Ureter (tissue), 1 donor: ENCODE results near the gene VOPP1. TPM values are rescaled to one million over a fixed set of nuclear protein-coding genes. Genes with fewer than 3 reads are reported as not detected.
"Not testable (repeated sequence)": the region's sequence is repeated elsewhere in the genome, so short reads cannot be mapped to it uniquely, and the experiment has no call there.

Experiments
- DNase-seq: peaks from one replicate; pipeline ENCODE4 v3.0.0-alpha.2; 2020; ENCODE audit warnings: low spot score
- total RNA-seq: library from RNA; stranded (reverse); gene quantifications from one replicate; pipeline ENCODE4 v1.2.4, GENCODE V29; 2023
- donor health status: DM: yes; HTN: yes; CAD: no.

Gene VOPP1
- total RNA-seq, 1 donor from 2014 or later: 47.1 TPM

- DNase-seq: no peak
Observed at GRCh38 chr7:55488216-55488615, 84.1 kb downstream of the VOPP1 start.

GRCh38 chr7:55486991-55487390 lies 85.3 kb downstream of the VOPP1 start:
- no peak for DNase-seq

- DNase-seq: no peak
Observed at GRCh38 chr7:55486192-55486590, 86.1 kb downstream of the VOPP1 start.

- DNase-seq: no peak
Observed at GRCh38 chr7:55485501-55486191, 86.7 kb downstream of the VOPP1 start.

- DNase-seq: no peak
Observed at GRCh38 chr7:55484834-55485233, 87.5 kb downstream of the VOPP1 start.

GRCh38 chr7:55484241-55484640 lies 88.1 kb downstream of the VOPP1 start:
- DNase-seq: no peak

GRCh38 chr7:55483046-55483445 lies 89.3 kb downstream of the VOPP1 start:
- no peak for DNase-seq

- no peak for DNase-seq
Observed at GRCh38 chr7:55481155-55481554, 91.1 kb downstream of the VOPP1 start.

GRCh38 chr7:55478700-55479099 lies 93.6 kb downstream of the VOPP1 start:
- no peak for DNase-seq

- DNase-seq: no peak
Observed at GRCh38 chr7:55477781-55478374, 94.4 kb downstream of the VOPP1 start.

GRCh38 chr7:55476852-55477780 lies 95.2 kb downstream of the VOPP1 start:
- DNase-seq: no peak

- no peak for DNase-seq
Observed at GRCh38 chr7:55475855-55476803, 96.2 kb downstream of the VOPP1 start.

- DNase-seq: no peak
Observed at GRCh38 chr7:55474944-55475854, 97.1 kb downstream of the VOPP1 start.

GRCh38 chr7:55473932-55474331 lies 98.4 kb downstream of the VOPP1 start:
- DNase-seq: no peak

- DNase-seq: no peak
Observed at GRCh38 chr7:55472928-55473725, 99.2 kb downstream of the VOPP1 start.

- DNase-seq: not testable (repeated sequence)
Observed at GRCh38 chr7:55472406-55472805, 99.9 kb downstream of the VOPP1 start.

- not testable (repeated sequence) for DNase-seq
Observed at GRCh38 chr7:55471594-55471993, 100.7 kb downstream of the VOPP1 start.

GRCh38 chr7:55470261-55470660 lies 102.0 kb downstream of the VOPP1 start:
- DNase-seq: no peak

- no peak for DNase-seq
Observed at GRCh38 chr7:55469721-55470120, 102.6 kb downstream of the VOPP1 start.
